CD4-positive, alpha-beta T cell (primary cell): ENCODE data around the gene AUTS2. TPM values are rescaled to one million over a fixed set of nuclear protein-coding genes. Genes with fewer than 3 reads are reported as not detected.

ENCODE experiments used
- ATAC-seq: fragments of 200-7000 bp; cut with Tn5 transposase; one replicate; pipeline ENCODE4 v1.10.0; 2022; ENCODE audit warnings: mild to moderate bottlenecking; ENCODE audit not compliant: poor library complexity
- CTCF ChIA-PET: fragments of 350-600 bp; sonication (Branson Sonifier 250); formaldehyde crosslinking; loops from one replicate; lab custom pipeline; 2021; ENCODE audit warnings: antibody characterized with exemption, inconsistent platforms; lab: Charles Lee
- POLR2A ChIA-PET: fragments of 350-600 bp; sonication (Branson Sonifier 250); formaldehyde crosslinking; loops from one replicate; lab custom pipeline; 2021; ENCODE audit warnings: antibody characterized with exemption, inconsistent platforms; lab: Charles Lee
- DNase-seq, 14 experiments: peaks; one replicate each; pipeline ENCODE4 v3.0.0-alpha.2; 2013 to 2020; ENCODE audit warnings: mixed read lengths in 2 of 14
- H3K27ac ChIP-seq, 2 donors: one replicate each; pipeline versions ENCODE4 v1.5.1 to v1.7.0; 2013; ENCODE audit warnings: low read length in 2 of 2, low read depth in 1 of 2, mild to moderate bottlenecking in 1 of 2
- H3K27me3 ChIP-seq, 2 experiments: 1 replicate in 1 of 2; 2 replicates in 1 of 2; pipeline versions ENCODE4 v1.6.1 to v1.7.0; 2013; ENCODE audit warnings: low read length in 2 of 2, control low read depth in 1 of 2, mild to moderate bottlenecking in 1 of 2, moderate library complexity in 1 of 2; ENCODE audit not compliant: insufficient read depth in 2 of 2, control insufficient read depth in 1 of 2
- H3K36me3 ChIP-seq: one replicate; pipeline ENCODE4 v1.6.1; 2013; ENCODE audit warnings: low read length, control low read depth; ENCODE audit not compliant: insufficient read depth
- H3K4me1 ChIP-seq: one replicate; pipeline ENCODE4 v1.6.1; 2013; ENCODE audit warnings: low read length, control low read depth; ENCODE audit not compliant: insufficient read depth
- H3K4me3 ChIP-seq: one replicate; pipeline ENCODE4 v1.5.1; 2013; ENCODE audit warnings: mild to moderate bottlenecking, low read length, moderate library complexity
- H3K9me3 ChIP-seq, 2 experiments: 1 replicate in 1 of 2; 2 replicates in 1 of 2; pipeline versions ENCODE4 v1.6.1 to v1.7.0; 2013; ENCODE audit warnings: low read length in 2 of 2, mild to moderate bottlenecking in 2 of 2, control low read depth in 1 of 2, moderate library complexity in 1 of 2; ENCODE audit not compliant: control insufficient read depth in 1 of 2, insufficient read depth in 1 of 2
- H3K27ac Mint-ChIP-seq: one replicate; pipeline ENCODE4 v1.8.0; 2020; ENCODE audit warnings: mixed read lengths
- H3K27me3 Mint-ChIP-seq: one replicate; pipeline ENCODE4 v1.8.0; 2021; ENCODE audit warnings: mixed read lengths
- H3K36me3 Mint-ChIP-seq: one replicate; pipeline ENCODE4 v1.8.0; 2021; ENCODE audit warnings: low read depth, mixed read lengths
- H3K4me1 Mint-ChIP-seq: one replicate; pipeline ENCODE4 v1.8.0; 2021; ENCODE audit warnings: low read depth, mixed read lengths
- H3K4me3 Mint-ChIP-seq: one replicate; pipeline ENCODE4 v1.8.0; 2020; ENCODE audit warnings: mild to moderate bottlenecking, mixed read lengths
- H3K9me3 Mint-ChIP-seq: one replicate; pipeline ENCODE4 v1.8.0; 2020; ENCODE audit warnings: mixed read lengths
- CTCF ChIP-seq: fragments of 200-600 bp; IDR thresholded peaks from one replicate; pipeline ENCODE4 v1.8.0; 2022; ENCODE audit warnings: antibody characterized with exemption, mild to moderate bottlenecking
- intact Hi-C, 2 experiments: fragments of 100-400 bp; cut with DNase I in 1 of 2; cut with micrococcal nuclease in 1 of 2; formaldehyde crosslinking; loops; one replicate each; pipeline versions ENCODE4 v1.15.1 to v1.9.0; 2023 to 2025; cut with DNase I, micrococcal nuclease
- total RNA-seq, 174 experiments: library from RNA in 2 of 174; stranded (reverse) in 2 of 174; gene quantifications; one replicate each; pipeline ENCODE4 v1.2.3 and lab custom pipeline; 2021 to 2026

AUTS2 gene
- total RNA-seq, 2 experiments from 2014 or later: 43.6 to 47.6 TPM

DNA sequence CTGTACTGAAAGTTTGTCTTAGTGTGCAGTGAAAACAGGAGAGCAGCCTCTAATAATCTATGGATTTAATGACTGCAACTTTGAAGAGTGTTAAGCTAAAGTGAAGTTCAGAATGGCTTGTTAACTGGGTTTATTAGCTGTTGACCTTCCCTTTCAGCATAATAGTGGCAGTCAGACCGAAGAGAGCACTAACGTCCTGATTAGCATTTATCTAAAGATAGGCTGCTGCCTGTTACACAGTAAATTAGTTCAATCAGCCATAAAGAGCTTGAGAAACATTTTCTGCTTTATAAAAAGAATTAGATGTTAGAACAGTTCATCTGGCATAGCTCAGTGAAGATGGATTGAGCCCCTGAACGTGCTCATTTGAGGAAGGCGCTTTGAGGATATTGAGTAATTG, 433.0 kb downstream of the AUTS2 start:
- no peak for TF ChIP-seq CTCF
- Mint-ChIP-seq H3K4me1 (no peaks in the 10 kb centered on the region), H3K27me3 (no peaks in the 10 kb centered on the region), H3K27ac (no peak overlapping the region), H3K9me3 (no peaks in the 10 kb centered on the region), H3K4me3 (no peak overlapping the region), H3K36me3 (no peaks in the 10 kb centered on the region)
- no peak for DNase-seq
- Histone ChIP-seq H3K36me3 (no peaks in the 10 kb centered on the region), H3K4me1 (no peaks in the 10 kb centered on the region), H3K27ac (no peak overlapping the region), H3K9me3 (no peaks in the 10 kb centered on the region), H3K4me3 (no peak overlapping the region), H3K27me3 (no peaks in the 10 kb centered on the region)
- no peak for ATAC-seq
- ChIA-PET CTCF (no interaction called here), POLR2A (no interaction called here)
- intact Hi-C loops: no loop called here

DNA sequence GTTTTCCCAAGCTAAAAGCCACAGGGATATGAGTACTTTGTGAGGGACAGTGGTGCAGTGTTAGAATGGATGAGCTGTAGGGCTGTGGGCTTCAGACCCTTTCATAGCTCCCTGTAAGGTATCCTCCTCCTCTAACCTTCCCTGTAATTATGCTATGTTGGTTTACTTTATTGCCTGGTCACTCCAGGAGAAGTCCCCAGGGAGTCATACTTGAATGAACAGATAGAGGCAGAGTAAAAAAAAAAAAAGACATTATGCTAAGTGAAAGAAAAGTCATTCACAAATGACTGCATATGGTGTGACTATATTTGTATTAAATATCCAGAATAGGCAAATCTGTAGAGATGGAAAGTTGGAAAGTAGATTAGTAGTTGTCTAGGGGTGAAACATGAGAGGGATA, 434.4 kb downstream of the AUTS2 start:
- Mint-ChIP-seq H3K9me3 (no peaks in the 10 kb centered on the region), H3K27me3 (no peaks in the 10 kb centered on the region), H3K36me3 (no peaks in the 10 kb centered on the region), H3K27ac (no peak overlapping the region), H3K4me3 (no peak overlapping the region), H3K4me1 (no peaks in the 10 kb centered on the region)
- intact Hi-C loops: no loop called here
- TF ChIP-seq CTCF: no peak
- Histone ChIP-seq H3K27ac (no peak overlapping the region), H3K4me3 (no peak overlapping the region), H3K36me3 (no peaks in the 10 kb centered on the region), H3K4me1 (no peaks in the 10 kb centered on the region), H3K9me3 (no peaks in the 10 kb centered on the region), H3K27me3 (no peaks in the 10 kb centered on the region)
- no peak for ATAC-seq
- ChIA-PET CTCF (no interaction called here), POLR2A (no interaction called here)
- no peak for DNase-seq

DNA sequence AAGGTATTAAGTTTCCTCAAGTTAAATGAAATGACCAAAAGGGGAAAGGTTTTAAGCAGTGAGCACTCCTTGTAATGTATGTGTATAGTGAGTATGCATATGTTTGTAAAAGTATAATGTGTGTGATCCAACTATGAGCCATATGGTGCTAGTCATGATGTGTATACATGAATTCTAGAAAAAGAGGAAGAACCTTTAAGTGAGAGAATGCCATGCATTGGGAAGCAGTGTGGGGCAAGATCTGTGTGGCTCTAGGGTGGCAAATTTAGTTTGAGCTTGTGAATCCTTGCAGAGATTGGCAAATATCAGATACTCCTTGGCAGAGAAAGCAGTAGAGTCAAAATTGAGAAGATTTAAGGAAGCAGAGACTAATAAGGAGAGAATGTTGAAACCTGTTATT, 435.0 kb downstream of the AUTS2 start:
- H3K9me3 ChIP-seq: no peaks in the 10 kb centered on the region
- no peak for DNase-seq
- H3K4me3 ChIP-seq: no peak overlapping the region
- no peaks in the 10 kb centered on the region for H3K36me3 ChIP-seq
- intact Hi-C loops: no loop called here
- H3K36me3 Mint-ChIP-seq: no peaks in the 10 kb centered on the region
- no peak overlapping the region for H3K27ac ChIP-seq
- H3K4me1 ChIP-seq: no peaks in the 10 kb centered on the region
- no peaks in the 10 kb centered on the region for H3K27me3 ChIP-seq
- no peaks in the 10 kb centered on the region for H3K9me3 Mint-ChIP-seq
- ATAC-seq: no peak
- no peaks in the 10 kb centered on the region for H3K27me3 Mint-ChIP-seq
- H3K4me1 Mint-ChIP-seq: no peaks in the 10 kb centered on the region
- CTCF ChIA-PET: no interaction called here
- no peak for TF ChIP-seq CTCF
- H3K4me3 Mint-ChIP-seq: no peak overlapping the region
- no peak overlapping the region for H3K27ac Mint-ChIP-seq
- POLR2A ChIA-PET: no interaction called here
